IMR-90 (cell line): ENCODE measurements around the gene TCIRG1. TPM values are rescaled to one million over a fixed set of nuclear protein-coding genes. Genes with fewer than 3 reads are reported as not detected.

ENCODE experiments used
- ATAC-seq: fragments of 200-7000 bp; cut with Tn5 transposase; 2 replicates; pipeline ENCODE4 v1.9.1; 2020; ENCODE audit warnings: low read depth, mild to moderate bottlenecking, moderate library complexity
- BruUV-seq: library from RNA; stranded (reverse); fragments of 400-500 nt; replicated peaks from 2 replicates; lab custom pipeline; 2021; lab: Mats Ljungman, UMichigan
- CTCF ChIA-PET: fragments of 300-600 bp; formaldehyde crosslinking; extraction: SDS; loops from one replicate; lab custom pipeline; 2021; ENCODE audit warnings: antibody characterized with exemption; lab: Yijun Ruan, JAX
- POLR2A ChIA-PET: fragments of 300-600 bp; sonication (Branson Sonifier 250); formaldehyde crosslinking; loops from one replicate; lab custom pipeline; 2022; ENCODE audit warnings: antibody characterized with exemption; ENCODE audit not compliant: unreplicated experiment; lab: Charles Lee
- DNase-seq: peaks from one replicate; pipeline ENCODE4 v3.0.0; 2013
- H2AFZ ChIP-seq: replicated peaks from 2 replicates; pipeline ENCODE3; 2013; ENCODE audit warnings: low read length, mild to moderate bottlenecking; ENCODE audit not compliant: poor library complexity
- H2AK5ac ChIP-seq: 2 replicates; pipeline ENCODE4 v1.6.1; 2013; ENCODE audit warnings: low read depth, low read length, inconsistent platforms
- H2AK9ac ChIP-seq: replicated peaks from 2 replicates; pipeline ENCODE3; 2013; ENCODE audit warnings: mild to moderate bottlenecking, low read depth, low read length, moderate library complexity; ENCODE audit not compliant: poor library complexity
- H2BK120ac ChIP-seq: 2 replicates; pipeline ENCODE4 v1.6.1; 2013; ENCODE audit warnings: low read depth, low read length, inconsistent platforms
- H2BK15ac ChIP-seq: 3 replicates; pipeline ENCODE4 v1.6.1; 2013; ENCODE audit warnings: low read depth, low read length, inconsistent platforms
- H2BK20ac ChIP-seq: 2 replicates; pipeline ENCODE4 v1.6.1; 2013; ENCODE audit warnings: low read depth, mild to moderate bottlenecking, inconsistent platforms, low read length, moderate library complexity
- H2BK5ac ChIP-seq: 2 replicates; pipeline ENCODE4 v1.6.1; 2013; ENCODE audit warnings: mild to moderate bottlenecking, low read depth, low read length, inconsistent platforms; ENCODE audit not compliant: poor library complexity, severe bottlenecking
- H3K14ac ChIP-seq: replicated peaks from 2 replicates; pipeline ENCODE4 v1.6.1; 2013; ENCODE audit warnings: low read depth, low read length, inconsistent platforms
- H3K18ac ChIP-seq: 2 replicates; pipeline ENCODE4 v1.6.1; 2013; ENCODE audit warnings: low read depth, low read length, control low read depth
- H3K23ac ChIP-seq: 2 replicates; pipeline ENCODE4 v1.6.1; 2013; ENCODE audit warnings: low read depth, low read length, inconsistent platforms
- H3K27ac ChIP-seq: 2 replicates; pipeline ENCODE4 v1.5.1; 2013; ENCODE audit warnings: mild to moderate bottlenecking, control low read depth, low read length; ENCODE audit not compliant: insufficient read depth
- H3K27me3 ChIP-seq: 2 replicates; pipeline ENCODE4 v1.6.1; 2013; ENCODE audit warnings: low read length; ENCODE audit not compliant: control insufficient read depth, insufficient read depth
- H3K36me3 ChIP-seq: 2 replicates; pipeline ENCODE4 v1.6.1; 2013; ENCODE audit warnings: low read length, mixed read lengths; ENCODE audit not compliant: control insufficient read depth, insufficient read depth
- H3K4ac ChIP-seq: 2 replicates; pipeline ENCODE4 v1.6.1; 2013; ENCODE audit warnings: low read depth, low read length, inconsistent platforms
- H3K4me1 ChIP-seq: 2 replicates; pipeline ENCODE4 v1.6.1; 2013; ENCODE audit warnings: low read length, mixed read lengths; ENCODE audit not compliant: control insufficient read depth, insufficient read depth
- H3K4me2 ChIP-seq: 2 replicates; pipeline ENCODE4 v1.6.1; 2013; ENCODE audit warnings: low read depth, mild to moderate bottlenecking, control low read depth, low read length, moderate library complexity
- H3K4me3 ChIP-seq: 2 replicates; pipeline ENCODE4 v1.5.1; 2013; ENCODE audit warnings: low read depth, mild to moderate bottlenecking, control low read depth, low read length, moderate library complexity; ENCODE audit not compliant: insufficient read depth
- H3K56ac ChIP-seq: 2 replicates; pipeline ENCODE4 v1.6.1; 2013; ENCODE audit warnings: low read length, inconsistent platforms; ENCODE audit not compliant: insufficient read depth; ENCODE audit errors: extremely low read depth
- H3K79me1 ChIP-seq, 2 experiments: 2 replicates each; pipeline ENCODE4 v1.6.1; 2013; ENCODE audit warnings: low read length in 2 of 2, inconsistent platforms in 1 of 2, low read depth in 1 of 2
- H3K9ac ChIP-seq: 2 replicates; pipeline ENCODE4 v1.6.1; 2013; ENCODE audit warnings: low read depth, low read length, control low read depth
- H3K9me1 ChIP-seq: 2 replicates; pipeline ENCODE4 v1.6.1; 2013; ENCODE audit warnings: low read length, inconsistent platforms; ENCODE audit not compliant: insufficient read depth
- H3K9me3 ChIP-seq: 2 replicates; pipeline ENCODE4 v1.6.1; 2013; ENCODE audit warnings: low read length; ENCODE audit not compliant: control insufficient read depth, insufficient read depth
- H4K20me1 ChIP-seq: 2 replicates; pipeline ENCODE4 v1.6.1; 2013; ENCODE audit warnings: low read length, inconsistent platforms; ENCODE audit not compliant: insufficient read depth
- H4K5ac ChIP-seq: 2 replicates; pipeline ENCODE4 v1.6.1; 2013; ENCODE audit warnings: mild to moderate bottlenecking, low read depth, low read length, control low read depth
- H4K8ac ChIP-seq, 2 experiments: 2 replicates each; pipeline ENCODE4 v1.6.1; 2013; ENCODE audit warnings: low read depth in 2 of 2, low read length in 2 of 2, control low read depth in 1 of 2, inconsistent platforms in 1 of 2
- H4K91ac ChIP-seq: 2 replicates; pipeline ENCODE4 v1.6.1; 2013; ENCODE audit warnings: low read depth, low read length, inconsistent platforms; ENCODE audit not compliant: insufficient read depth
- MXI1 ChIP-seq: IDR thresholded peaks from 2 replicates; pipeline ENCODE4 v1.6.1; 2012; ENCODE audit warnings: low read depth, mild to moderate bottlenecking, low read length, moderate library complexity, borderline replicate concordance
- WGBS, 2 experiments: methylation state at CpG; one replicate each; pipeline versions ENCODE4 v1.1.5 to v1.1.7; 2013; ENCODE audit warnings: missing lambda C conversion rate in 2 of 2; ENCODE audit not compliant: insufficient read length in 1 of 2; ENCODE audit errors: extremely low coverage in 2 of 2; 5-methylcytosine and 5-hydroxymethylcytosine counted together
- dilution Hi-C: fragments of 300-500 bp; cut with HindIII; formaldehyde crosslinking; loops from one replicate; pipeline ENCODE4 v1.14.3; 2018; ENCODE audit warnings: low sequenced_read_pairs; ENCODE audit not compliant: unreplicated experiment
- in situ Hi-C: fragments of 300-500 bp; cut with MboI; formaldehyde crosslinking; loops from 3 replicates; pipeline ENCODE4 v1.14.3; 2019; ENCODE audit warnings: low sequenced_read_pairs, inconsistent platforms, mixed read lengths
- intact Hi-C: fragments of 100-400 bp; cut with micrococcal nuclease; formaldehyde crosslinking; loops from 2 replicates; pipeline ENCODE4 v1.10.0; 2022
- polyA plus RNA-seq, 3 experiments: library from polyadenylated mRNA; depleted of rRNA; stranded (reverse); fragments of >200 nt; gene quantifications; 2 replicates each; pipeline ENCODE4 v1.2.3, GENCODE V29; 2012; ENCODE audit warnings: low replicate concordance in 1 of 3
- total RNA-seq: library from RNA; depleted of rRNA; stranded (reverse); fragments of >200 nt; gene quantifications from 2 replicates; pipeline ENCODE4 v1.2.3, GENCODE V29; 2012
- TF ChIP-seq, protein P1 (sequence below): fragments of 150-350 bp; IDR thresholded peaks from 2 replicates; pipeline ENCODE4 v1.6.1; 2017; ENCODE audit warnings: mild to moderate bottlenecking, antibody characterized with exemption, low read length, low read depth

TCIRG1 gene
- total and polyA plus RNA-seq, 2 of the 4 experiments (the other 2 are of a cell fraction) = 25.3 to 117 TPM

DNA sequence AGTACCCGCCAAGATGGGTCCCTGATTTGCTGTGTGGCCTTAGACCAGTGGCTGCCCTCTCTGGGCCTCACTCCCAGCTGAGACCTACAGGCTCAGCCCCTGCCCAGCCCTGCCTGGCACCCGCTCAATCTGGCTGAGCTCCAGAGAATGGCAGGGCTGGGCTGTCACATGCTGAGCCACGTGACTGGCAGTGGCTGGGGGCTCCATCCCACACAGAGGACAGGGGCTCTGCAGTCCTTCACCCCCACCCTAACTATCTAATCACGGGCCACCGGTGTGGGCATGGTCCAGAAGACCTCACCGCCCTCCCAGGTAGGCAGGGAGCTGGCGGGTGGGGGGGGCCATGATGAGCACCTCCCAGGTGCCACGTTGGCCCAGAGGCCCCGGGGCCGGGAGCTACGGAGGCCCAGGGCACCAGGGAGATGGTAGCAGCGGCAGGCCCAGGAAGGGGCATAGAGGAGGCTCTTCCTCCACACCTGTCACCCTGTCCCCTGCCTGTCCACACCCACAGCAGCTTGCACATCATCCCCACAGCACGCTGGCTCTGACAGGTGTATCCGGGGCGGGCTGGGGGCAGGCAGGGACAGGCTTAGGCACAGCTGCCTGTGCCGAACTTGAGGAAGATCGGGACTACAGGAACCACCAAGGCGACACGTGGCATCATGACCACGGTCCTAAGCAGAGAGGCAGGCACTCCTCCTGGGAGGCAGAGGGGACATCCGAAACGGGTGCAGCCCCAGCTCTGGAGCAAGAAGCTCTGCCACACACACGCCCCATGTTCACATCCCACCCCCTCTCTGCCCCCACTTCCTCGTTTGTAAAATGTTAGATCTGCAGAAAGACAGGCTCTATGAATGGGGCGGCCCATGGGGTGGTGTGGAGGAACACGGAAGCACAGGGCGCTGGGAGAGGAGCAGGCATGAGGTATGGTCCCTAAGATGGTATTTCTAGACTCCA, 30.2 kb upstream of the TCIRG1 start:
- H4K20me1 ChIP-seq = no peaks in the 10 kb centered on the region
- H3K4me3 ChIP-seq = no peak overlapping the region
- in situ Hi-C loops (no loop called here), intact Hi-C loops (no loop called here), dilution Hi-C loops (no loop called here)
- H2BK120ac ChIP-seq = peak overlapping the region; percentile 39
- H3K27me3 ChIP-seq = no peaks in the 10 kb centered on the region
- peaks cover 13 to 37% of the 10 kb centered on the region in 2 experiments; a peak in 3 of 4 replicates for H3K79me1 ChIP-seq
- CTCF ChIA-PET = interaction anchor here (0.6 kb wide), 1 partner anchor 104 kb away, joined by 5 read pairs; no protein-coding TSS in a partner anchor
- peak overlapping the region; percentile 100 for H3K4ac ChIP-seq
- peak overlapping the region; percentile 77 for H2AK5ac ChIP-seq
- H4K91ac ChIP-seq = peak overlapping the region; percentile 4; the same call in 1 of the 2 replicates
- H2AK9ac ChIP-seq = peak overlapping the region; percentile 50
- H3K23ac ChIP-seq = no peak overlapping the region
- H4K5ac ChIP-seq = peak overlapping the region; percentile 57
- peaks cover 33% of the 10 kb centered on the region for H3K4me1 ChIP-seq
- H3K9me3 ChIP-seq = no peaks in the 10 kb centered on the region
- H2BK5ac ChIP-seq = no peak overlapping the region
- peak overlapping the region; percentile 32 to 92; a peak in 3 of 4 replicates for H4K8ac ChIP-seq
- H3K56ac ChIP-seq = no peak overlapping the region
- peak overlapping the region; percentile 40 for H2BK20ac ChIP-seq
- no peaks in the 10 kb centered on the region for H3K36me3 ChIP-seq
- H3K14ac ChIP-seq = peak overlapping the region; percentile 50; the same call in 1 of the 2 replicates
- peak overlapping the region; percentile 77; the same call in 1 of the 3 replicates for H2BK15ac ChIP-seq
- DNase-seq (no peak), ATAC-seq (no peak)
- H3K4me2 ChIP-seq = no peak overlapping the region
- peak overlapping the region; percentile 37 for H2AFZ ChIP-seq
- no TSS peak for BruUV-seq
- H3K9ac ChIP-seq = no peak overlapping the region
- POLR2A ChIA-PET = no interaction called here
- H3K9me1 ChIP-seq = peaks cover 29% of the 10 kb centered on the region
- peak overlapping the region; percentile 63 for H3K27ac ChIP-seq
- TF ChIP-seq MXI1 = no peak
- TF ChIP-seq, protein P1, sequence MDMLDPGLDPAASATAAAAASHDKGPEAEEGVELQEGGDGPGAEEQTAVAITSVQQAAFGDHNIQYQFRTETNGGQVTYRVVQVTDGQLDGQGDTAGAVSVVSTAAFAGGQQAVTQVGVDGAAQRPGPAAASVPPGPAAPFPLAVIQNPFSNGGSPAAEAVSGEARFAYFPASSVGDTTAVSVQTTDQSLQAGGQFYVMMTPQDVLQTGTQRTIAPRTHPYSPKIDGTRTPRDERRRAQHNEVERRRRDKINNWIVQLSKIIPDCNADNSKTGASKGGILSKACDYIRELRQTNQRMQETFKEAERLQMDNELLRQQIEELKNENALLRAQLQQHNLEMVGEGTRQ = peak; percentile 53; the same call in 1 of the 2 replicates
- 100% methylated on average over 3 of the region's 27 CpGs; no CpG with 5 or more reads in 1 of the 2 experiments for WGBS, 2 experiments
- peak overlapping the region; percentile 40; the same call in 1 of the 2 replicates for H3K18ac ChIP-seq
